Measurements from ENCODE around the gene PSRC1. TPM values are rescaled to one million over a fixed set of nuclear protein-coding genes. Genes with fewer than 3 reads are reported as not detected.

PSRC1 gene
- total RNA-seq, 2 experiments from 2014 or later, result 7.3 to 7.5 TPM

- CTCF ChIA-PET, result interaction anchor here (1.3 to 1.5 kb wide), 2 partner anchors 24 to 146 kb away, joined by 3 to 6 read pairs; no protein-coding TSS in a partner anchor
- POLR2A ChIA-PET, result interaction anchor here (1.1 kb wide), 1 partner anchor 11 kb away, joined by 3 read pairs; no protein-coding TSS in a partner anchor
Observed at GRCh38 chr1:109252167-109252892, 30.6 kb downstream of the PSRC1 start.

DNA sequence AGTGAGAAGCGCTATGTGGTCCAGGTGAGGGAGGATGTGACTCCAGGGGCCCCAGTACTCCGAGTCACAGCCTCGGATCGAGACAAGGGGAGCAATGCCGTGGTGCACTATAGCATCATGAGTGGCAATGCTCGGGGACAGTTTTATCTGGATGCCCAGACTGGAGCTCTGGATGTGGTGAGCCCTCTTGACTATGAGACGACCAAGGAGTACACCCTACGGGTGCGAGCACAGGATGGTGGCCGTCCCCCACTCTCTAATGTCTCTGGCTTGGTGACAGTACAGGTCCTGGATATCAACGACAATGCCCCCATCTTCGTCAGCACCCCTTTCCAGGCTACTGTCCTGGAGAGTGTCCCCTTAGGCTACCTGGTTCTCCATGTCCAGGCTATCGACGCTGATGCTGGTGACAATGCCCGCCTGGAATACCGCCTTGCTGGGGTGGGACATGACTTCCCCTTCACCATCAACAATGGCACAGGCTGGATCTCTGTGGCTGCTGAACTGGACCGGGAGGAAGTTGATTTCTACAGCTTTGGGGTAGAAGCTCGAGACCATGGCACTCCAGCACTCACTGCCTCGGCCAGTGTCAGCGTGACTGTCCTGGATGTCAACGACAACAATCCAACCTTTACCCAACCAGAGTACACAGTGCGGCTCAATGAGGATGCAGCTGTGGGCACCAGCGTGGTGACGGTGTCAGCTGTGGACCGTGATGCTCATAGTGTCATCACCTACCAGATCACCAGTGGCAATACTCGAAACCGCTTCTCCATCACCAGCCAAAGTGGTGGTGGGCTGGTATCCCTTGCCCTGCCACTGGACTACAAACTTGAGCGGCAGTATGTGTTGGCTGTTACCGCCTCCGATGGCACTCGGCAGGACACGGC, 31.4 kb downstream of the PSRC1 start:
- ChIA-PET CTCF (no interaction called here), POLR2A (interaction anchor here (1.1 kb wide), 1 partner anchor 10 kb away, joined by 3 read pairs; no protein-coding TSS in a partner anchor)

GRCh38 chr1:109250454-109251276, 32.3 kb downstream of the PSRC1 start:
- ChIA-PET CTCF (interaction anchor here (0.6 to 1.4 kb wide), 4 partner anchors 27 to 240 kb away, joined by 3 to 5 read pairs (median 4); no protein-coding TSS in a partner anchor), POLR2A (interaction anchor here (1.4 kb wide), 1 partner anchor 37 kb away, joined by 3 read pairs; the partner anchor contains the start of gene SARS1)

DNA sequence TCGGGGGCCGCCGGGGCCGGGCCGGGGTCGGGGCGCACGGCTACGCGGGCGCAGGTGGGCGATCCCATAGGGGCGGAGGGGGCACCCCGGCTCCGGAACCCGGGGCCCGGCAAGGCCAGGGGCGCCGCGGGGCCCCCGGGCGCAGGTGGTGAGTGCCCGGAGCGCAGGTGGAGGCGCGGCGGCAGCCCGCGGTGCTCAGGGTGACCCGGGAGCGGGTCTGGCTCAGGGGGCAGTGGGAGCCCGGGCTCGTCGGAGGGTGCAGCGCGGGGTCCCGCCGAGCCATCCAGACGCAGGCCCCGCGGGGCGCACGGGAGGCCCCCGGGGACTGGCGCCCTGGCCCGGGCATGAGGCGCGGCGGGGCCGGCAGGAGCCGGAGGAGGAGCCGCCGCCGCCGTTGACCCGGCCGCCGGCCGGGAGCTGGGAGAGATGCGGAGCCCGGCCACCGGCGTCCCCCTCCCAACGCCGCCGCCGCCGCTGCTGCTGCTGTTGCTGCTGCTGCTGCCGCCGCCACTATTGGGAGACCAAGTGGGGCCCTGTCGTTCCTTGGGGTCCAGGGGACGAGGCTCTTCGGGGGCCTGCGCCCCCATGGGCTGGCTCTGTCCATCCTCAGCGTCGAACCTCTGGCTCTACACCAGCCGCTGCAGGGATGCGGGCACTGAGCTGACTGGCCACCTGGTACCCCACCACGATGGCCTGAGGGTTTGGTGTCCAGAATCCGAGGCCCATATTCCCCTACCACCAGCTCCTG, 33.1 kb downstream of the PSRC1 start:
- ChIA-PET POLR2A (interaction anchor here (1.4 kb wide), 1 partner anchor 36 kb away, joined by 3 read pairs; the partner anchor contains the start of gene SARS1), CTCF (interaction anchor here (0.6 to 1.4 kb wide), 4 partner anchors 27 to 241 kb away, joined by 3 to 5 read pairs (median 4); no protein-coding TSS in a partner anchor)

DNA sequence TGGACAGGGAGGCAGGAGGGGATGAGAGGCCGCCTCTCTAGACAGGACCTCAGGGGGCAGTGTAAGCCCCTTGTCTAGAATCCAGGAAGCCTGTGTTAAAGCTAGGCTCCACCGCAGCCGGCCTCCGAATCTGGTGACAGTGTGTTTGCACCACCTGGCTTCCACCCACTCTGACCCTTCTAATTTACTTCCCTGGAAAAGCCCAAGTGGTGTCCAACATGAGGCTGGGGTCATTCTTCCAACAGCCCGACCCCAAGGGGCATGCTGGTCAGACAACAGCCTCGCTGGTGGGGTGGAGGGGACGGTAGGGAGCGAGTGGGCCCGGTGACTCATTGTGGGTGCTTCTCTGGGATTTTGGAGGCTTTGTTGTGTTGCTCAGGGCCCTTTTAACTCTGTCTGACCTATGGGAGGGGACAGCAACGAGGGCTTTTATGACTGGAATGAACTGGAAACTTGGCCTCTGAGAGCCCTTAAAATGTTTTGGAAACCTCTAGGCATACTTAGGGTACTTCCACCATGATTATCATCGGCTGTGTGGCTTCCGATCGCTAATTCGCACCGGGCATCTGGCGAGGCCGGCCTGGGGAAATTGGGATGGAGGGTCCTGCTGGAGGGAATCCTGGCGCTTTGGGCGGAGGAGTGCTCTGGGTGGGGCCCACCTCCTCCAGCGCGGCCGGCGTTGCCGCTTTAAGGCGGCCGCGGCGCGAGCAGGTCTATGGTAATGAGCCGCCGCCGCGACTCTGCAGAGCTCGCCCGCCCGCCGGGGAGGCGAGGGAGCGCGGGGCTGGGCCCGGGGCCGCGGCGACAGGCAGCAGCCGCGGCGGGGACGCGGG, 33.9 kb downstream of the PSRC1 start, which contains the start of gene CELSR2:
Gene CELSR2 (plus strand): TSS at position 743 of the 833 bp plus-strand sequence. CDS start 541 bp downstream, outside the sequence.
- CTCF ChIA-PET, result interaction anchor here (0.6 kb wide), 1 partner anchor 127 kb away, joined by 3 read pairs; no protein-coding TSS in a partner anchor
- POLR2A ChIA-PET, result interaction anchor here (1.4 kb wide), 1 partner anchor 35 kb away, joined by 3 read pairs; the partner anchor contains the start of gene SARS1

- ChIA-PET CTCF (no interaction called here), POLR2A (no interaction called here)
Observed at GRCh38 chr1:109248444-109248796, 34.5 kb downstream of the PSRC1 start.

- ChIA-PET POLR2A (interaction anchor here (0.6 kb wide), 1 partner anchor 9 kb away, joined by 3 read pairs; no protein-coding TSS in a partner anchor), CTCF (interaction anchor here (1.1 to 1.5 kb wide), 2 partner anchors 17 to 285 kb away, joined by 5 to 6 read pairs; no protein-coding TSS in a partner anchor)
Observed at GRCh38 chr1:109247401-109248365, 35.3 kb downstream of the PSRC1 start.

- ChIA-PET CTCF (interaction anchor here (0.6 to 1.5 kb wide), 4 partner anchors 15 to 344 kb away, joined by 3 to 6 read pairs (median 5); no protein-coding TSS in a partner anchor), POLR2A (interaction anchor here (0.6 to 0.7 kb wide), 3 partner anchors 14 to 32 kb away, joined by 4 to 6 read pairs (median 5); no protein-coding TSS in a partner anchor)
Observed at GRCh38 chr1:109246141-109246551, 36.8 kb downstream of the PSRC1 start.

GRCh38 chr1:109243860-109244552, 38.9 kb downstream of the PSRC1 start:
- POLR2A ChIA-PET, result no interaction called here
- CTCF ChIA-PET, result interaction anchor here (1.5 kb wide), 1 partner anchor 289 kb away, joined by 3 read pairs; no protein-coding TSS in a partner anchor

GRCh38 chr1:109243221-109243620, 39.7 kb downstream of the PSRC1 start:
- ChIA-PET CTCF (interaction anchor here (1.5 kb wide), 1 partner anchor 290 kb away, joined by 3 read pairs; no protein-coding TSS in a partner anchor), POLR2A (no interaction called here)

GRCh38 chr1:109242387-109242786, 40.6 kb downstream of the PSRC1 start:
- CTCF ChIA-PET, result no interaction called here
- POLR2A ChIA-PET, result no interaction called here

- POLR2A ChIA-PET, result interaction anchor here (0.7 to 1.0 kb wide), 2 partner anchors 10 to 163 kb away, joined by 3 to 4 read pairs; no protein-coding TSS in a partner anchor
- CTCF ChIA-PET, result interaction anchor here (0.9 to 1.2 kb wide), 2 partner anchors 58 to 164 kb away, joined by 3 read pairs; no protein-coding TSS in a partner anchor
Observed at GRCh38 chr1:109241841-109242345, 41.1 kb downstream of the PSRC1 start.

DNA sequence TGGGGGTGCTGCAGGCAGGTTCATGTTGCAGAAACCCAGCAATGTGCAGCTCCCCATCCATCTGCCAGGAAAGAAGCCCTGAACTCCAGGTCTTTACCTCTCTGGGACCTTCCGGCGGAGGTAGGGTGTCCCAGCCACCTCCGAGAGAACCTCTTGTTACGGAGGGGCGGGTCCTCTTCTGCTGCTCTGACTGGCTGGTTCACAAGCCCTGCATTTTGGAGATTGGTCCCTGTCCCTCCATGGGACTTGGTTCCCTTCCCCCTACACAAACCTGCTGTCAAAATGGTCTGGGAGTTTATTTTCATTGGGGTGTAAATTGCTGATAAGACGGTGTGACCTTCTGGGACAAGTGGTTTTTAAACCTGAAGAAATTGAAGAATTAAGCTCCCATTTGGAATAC, 41.6 kb downstream of the PSRC1 start:
- CTCF ChIA-PET, result interaction anchor here (0.9 to 1.2 kb wide), 2 partner anchors 57 to 164 kb away, joined by 3 read pairs; no protein-coding TSS in a partner anchor
- POLR2A ChIA-PET, result interaction anchor here (0.7 to 1.0 kb wide), 2 partner anchors 10 to 164 kb away, joined by 3 to 4 read pairs; no protein-coding TSS in a partner anchor
